A673 (cell line): ENCODE data around the gene GON4L.

ENCODE experiments used
- CTCF ChIP-seq: fragments of 300-800, 200-600 bp; sonication (generic); conservative IDR thresholded peaks from 2 replicates; pipeline ENCODE4 v1.5.1; 2017; ENCODE audit warnings: low read depth, mild to moderate bottlenecking, antibody characterized with exemption, low read length, moderate library complexity, mixed read lengths
- EZH2 ChIP-seq: fragments of 200-600 bp; sonication (generic); IDR thresholded peaks from 2 replicates; pipeline ENCODE4 v1.6.1; 2017; ENCODE audit warnings: borderline replicate concordance, low read depth, mild to moderate bottlenecking, mixed read lengths, antibody characterized with exemption, low read length; ENCODE audit not compliant: poor library complexity, severe bottlenecking

DNA sequence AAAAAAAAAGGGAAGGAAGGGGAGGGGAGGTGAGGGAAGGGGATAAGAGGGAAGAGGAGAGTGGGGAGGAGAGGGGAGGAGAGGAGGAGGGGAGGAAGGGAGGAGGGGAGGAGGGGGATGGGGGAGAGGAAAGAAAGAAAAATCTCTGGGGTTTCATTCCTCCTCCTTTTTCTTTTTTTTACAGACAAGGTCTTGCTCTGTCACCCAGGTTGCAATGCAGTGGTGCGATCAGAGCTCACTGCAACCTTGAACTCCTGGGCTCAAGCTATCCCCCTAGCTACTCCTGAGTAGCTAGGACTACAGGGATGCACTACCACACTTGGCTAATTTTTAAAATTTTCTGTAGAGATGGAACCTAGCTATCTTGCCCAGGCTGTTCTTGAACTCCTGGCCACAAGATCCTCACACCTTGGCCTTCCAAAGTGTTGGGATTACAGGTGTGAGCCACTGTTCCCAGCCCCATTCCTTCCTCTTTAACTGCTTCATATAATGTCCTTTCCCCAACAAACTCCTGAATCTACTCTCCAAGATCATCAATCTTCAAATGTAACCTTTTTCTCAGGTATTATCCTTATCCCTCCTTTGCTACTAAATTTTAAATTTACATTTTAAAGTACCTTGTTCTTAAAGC lies 23.2 kb downstream of the GON4L start:
- TF ChIP-seq CTCF (no peak), EZH2 (no peak)
